NCI-H226 (cell line): Measurements from ENCODE around the gene RELT.

ENCODE experiments used
- DNase-seq: peaks from one replicate; pipeline ENCODE4 v3.0.0-alpha.2; 2015

RELT gene

GRCh38 chr11:73376160-73376802 lies at the start of gene RELT:
RELT (plus strand) TSS chr11:73376399; CDS start chr11:73389137, 12,738 bp downstream.
- DNase-seq: peak; percentile 88

- no peak for DNase-seq
Measured at GRCh38 chr11:73326929-73327811, 49.0 kb upstream of the RELT start.

GRCh38 chr11:73327812-73328364 lies 48.3 kb upstream of the RELT start:
- DNase-seq: no peak

- DNase-seq: peak; percentile 51
Measured at GRCh38 chr11:73330569-73331093, 45.6 kb upstream of the RELT start.

- DNase-seq: peak; percentile 48
Measured at GRCh38 chr11:73331138-73331916, 44.9 kb upstream of the RELT start.

GRCh38 chr11:73333173-73333572 lies 43.0 kb upstream of the RELT start:
- DNase-seq: no peak

GRCh38 chr11:73333640-73334383 lies 42.4 kb upstream of the RELT start:
- DNase-seq: no peak

- peak; percentile 91 for DNase-seq
Measured at GRCh38 chr11:73334384-73335203, 41.6 kb upstream of the RELT start.

- DNase-seq: peak; percentile 72
Measured at GRCh38 chr11:73335204-73335923, 40.8 kb upstream of the RELT start.

GRCh38 chr11:73337846-73338245 lies 38.4 kb upstream of the RELT start:
- DNase-seq: no peak

GRCh38 chr11:73338279-73338678 lies 37.9 kb upstream of the RELT start:
- no peak for DNase-seq

GRCh38 chr11:73340164-73340563 lies 36.0 kb upstream of the RELT start:
- DNase-seq: no peak

- no peak for DNase-seq
Measured at GRCh38 chr11:73342633-73343032, 33.6 kb upstream of the RELT start.

- DNase-seq: no peak
Measured at GRCh38 chr11:73343076-73343873, 32.9 kb upstream of the RELT start.

- no peak for DNase-seq
Measured at GRCh38 chr11:73344191-73344607, 32.0 kb upstream of the RELT start.

- no peak for DNase-seq
Measured at GRCh38 chr11:73345481-73346160, 30.6 kb upstream of the RELT start.

- no peak for DNase-seq
Measured at GRCh38 chr11:73346186-73346935, 29.8 kb upstream of the RELT start.

GRCh38 chr11:73347067-73347466 lies 29.1 kb upstream of the RELT start:
- no peak for DNase-seq
